ENCODE results near the gene ZNF701.
"Not testable (repeated sequence)": the region's sequence is repeated elsewhere in the genome, so short reads cannot be mapped to it uniquely, and the experiment has no call there.

Gene ZNF701

GRCh38 chr19:52590728-52591127, 20.6 kb downstream of the ZNF701 start:
- H3K27me3 ChIP-seq (ENCODE audit: insufficient read depth, poor library complexity, severe bottlenecking), result no peaks in the 10 kb centered on the region
- peaks cover 14% of the 10 kb centered on the region for H3K36me3 ChIP-seq (ENCODE audit: low read depth)
- H3K4me1 ChIP-seq (ENCODE audit: insufficient read depth, poor library complexity, severe bottlenecking), result no peaks in the 10 kb centered on the region
- no peak overlapping the region for H3K27ac ChIP-seq (ENCODE audit: poor library complexity, severe bottlenecking)
- ATAC-seq (ENCODE audit: low read depth) (no peak), DNase-seq (ENCODE audit: low spot score) (no peak)
- TF ChIP-seq CTCF (IDR thresholded peaks at IDR 0.05; ENCODE audit: poor library complexity, severe bottlenecking), result no peak
- H3K4me3 ChIP-seq (ENCODE audit: severe bottlenecking), result no peak overlapping the region
- peaks cover 3% of the 10 kb centered on the region for H3K9me3 ChIP-seq (ENCODE audit: severe bottlenecking)

DNA sequence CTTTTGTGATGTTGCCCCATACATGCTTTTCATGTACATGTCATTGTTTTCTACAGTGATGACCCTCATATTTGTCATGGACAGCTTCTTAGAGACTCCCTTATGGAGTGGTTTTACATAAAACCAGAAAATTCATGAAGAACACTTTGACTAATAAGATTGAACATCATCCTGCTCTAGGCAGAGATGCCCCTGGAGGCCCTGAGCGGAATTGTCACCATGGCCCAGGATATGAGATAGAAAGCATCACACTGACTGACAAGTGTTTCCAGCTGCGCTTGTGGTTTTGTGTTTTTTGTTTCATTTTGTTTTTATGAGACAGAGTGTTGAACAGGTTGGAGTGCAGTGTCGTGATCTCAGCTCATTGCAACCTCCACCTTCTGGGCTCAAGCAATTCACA, 22.2 kb downstream of the ZNF701 start:
- Histone ChIP-seq H3K27me3 (ENCODE audit: insufficient read depth, poor library complexity, severe bottlenecking) (no peaks in the 10 kb centered on the region), H3K9me3 (ENCODE audit: severe bottlenecking) (peaks cover 3% of the 10 kb centered on the region), H3K4me3 (ENCODE audit: severe bottlenecking) (no peak overlapping the region), H3K4me1 (ENCODE audit: insufficient read depth, poor library complexity, severe bottlenecking) (no peaks in the 10 kb centered on the region), H3K27ac (ENCODE audit: poor library complexity, severe bottlenecking) (no peak overlapping the region), H3K36me3 (ENCODE audit: low read depth) (peaks cover 14% of the 10 kb centered on the region)
- ATAC-seq (ENCODE audit: low read depth) (no peak), DNase-seq (ENCODE audit: low spot score) (no peak)
- TF ChIP-seq CTCF (IDR thresholded peaks at IDR 0.05; ENCODE audit: poor library complexity, severe bottlenecking), result no peak

DNA sequence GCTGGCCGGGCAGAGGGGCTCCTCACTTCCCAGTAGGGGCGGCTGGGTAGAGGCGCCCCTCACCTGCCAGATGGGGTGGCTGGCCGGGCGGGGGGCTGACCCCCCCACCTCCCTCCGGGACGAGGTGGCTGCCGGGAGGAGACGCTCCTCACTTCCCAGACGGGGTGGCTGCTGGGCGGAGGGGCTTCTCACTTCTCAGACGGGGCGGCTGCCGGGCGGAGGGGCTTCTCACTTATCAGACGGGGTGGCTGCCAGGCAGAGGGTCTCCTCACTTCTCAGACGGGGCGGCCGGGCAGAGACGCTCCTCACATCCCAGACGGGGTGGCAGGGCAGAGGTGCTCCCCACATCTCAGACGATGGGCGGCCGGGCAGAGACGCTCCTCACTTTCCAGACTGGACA, 23.4 kb downstream of the ZNF701 start:
- not testable (repeated sequence) for H3K27me3 ChIP-seq (ENCODE audit: insufficient read depth, poor library complexity, severe bottlenecking); H3K4me1 ChIP-seq (ENCODE audit: insufficient read depth, poor library complexity, severe bottlenecking); H3K4me3 ChIP-seq (ENCODE audit: severe bottlenecking); DNase-seq (ENCODE audit: low spot score); ATAC-seq (ENCODE audit: low read depth); H3K9me3 ChIP-seq (ENCODE audit: severe bottlenecking); H3K27ac ChIP-seq (ENCODE audit: poor library complexity, severe bottlenecking)
- peaks cover 14% of the 10 kb centered on the region for H3K36me3 ChIP-seq (ENCODE audit: low read depth)

DNA sequence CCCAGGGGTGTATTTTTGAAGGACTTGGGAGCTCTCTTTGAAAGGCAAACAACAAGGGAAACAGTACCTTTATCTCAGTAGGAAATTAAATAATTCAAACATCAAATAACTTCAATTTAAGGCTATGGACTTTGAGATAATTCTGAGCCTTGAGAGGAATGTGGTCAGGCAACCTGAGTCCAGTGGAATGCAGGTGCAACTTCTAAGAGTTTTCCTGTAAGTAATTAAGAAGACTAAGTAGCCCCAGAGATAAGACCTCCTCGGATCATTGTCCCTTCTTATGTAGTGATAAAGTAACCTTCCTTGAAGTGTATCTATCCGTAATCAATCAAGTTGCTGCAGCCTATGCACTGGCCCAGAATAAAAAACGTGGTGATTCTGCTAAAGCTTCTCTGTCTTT, 29.2 kb downstream of the ZNF701 start:
- H3K9me3 ChIP-seq (ENCODE audit: severe bottlenecking), result peaks cover 3% of the 10 kb centered on the region
- H3K4me1 ChIP-seq (ENCODE audit: insufficient read depth, poor library complexity, severe bottlenecking), result no peaks in the 10 kb centered on the region
- TF ChIP-seq CTCF (IDR thresholded peaks at IDR 0.05; ENCODE audit: poor library complexity, severe bottlenecking), result no peak
- H3K36me3 ChIP-seq (ENCODE audit: low read depth), result peaks cover 3% of the 10 kb centered on the region
- DNase-seq (ENCODE audit: low spot score), result no peak
- no peak for ATAC-seq (ENCODE audit: low read depth)
- no peak overlapping the region for H3K4me3 ChIP-seq (ENCODE audit: severe bottlenecking)
- H3K27ac ChIP-seq (ENCODE audit: poor library complexity, severe bottlenecking), result no peak overlapping the region
- H3K27me3 ChIP-seq (ENCODE audit: insufficient read depth, poor library complexity, severe bottlenecking), result no peaks in the 10 kb centered on the region

- ATAC-seq (ENCODE audit: low read depth), result peak; percentile 13; the same call in 1 of the 3 replicates
These were observed 30.5 kb downstream of the ZNF701 start for GRCh38 chr19:52600639-52601024.

More at GRCh38 chr19:52600639-52601024, 30.5 kb downstream of the ZNF701 start:
- H3K27me3 ChIP-seq (ENCODE audit: insufficient read depth, poor library complexity, severe bottlenecking), result no peaks in the 10 kb centered on the region
- no peaks in the 10 kb centered on the region for H3K4me1 ChIP-seq (ENCODE audit: insufficient read depth, poor library complexity, severe bottlenecking)
- no peaks in the 10 kb centered on the region for H3K9me3 ChIP-seq (ENCODE audit: severe bottlenecking)
- TF ChIP-seq CTCF (IDR thresholded peaks at IDR 0.05; ENCODE audit: poor library complexity, severe bottlenecking), result no peak
- DNase-seq (ENCODE audit: low spot score), result no peak
- peak overlapping the region; percentile 53 for H3K27ac ChIP-seq (ENCODE audit: poor library complexity, severe bottlenecking)
- no peaks in the 10 kb centered on the region; the same call in 1 of the 2 replicates for H3K36me3 ChIP-seq (ENCODE audit: low read depth)
- H3K4me3 ChIP-seq (ENCODE audit: severe bottlenecking), result peak overlapping the region; percentile 54
